GM12873 (cell line): ENCODE measurements around the gene PTPRT.

Experiments used
- TF ChIP-seq, protein P1 (sequence below): IDR thresholded peaks from 2 replicates; pipeline ENCODE4 v1.5.1; 2012; ENCODE audit warnings: low read depth, mild to moderate bottlenecking, moderate library complexity, low read length, control low read depth; ENCODE audit not compliant: insufficient read depth; ENCODE audit errors: missing control alignments

The PTPRT gene

GRCh38 chr20:43023836-43024235 lies 165.9 kb downstream of the PTPRT start:
- TF ChIP-seq, protein P1, sequence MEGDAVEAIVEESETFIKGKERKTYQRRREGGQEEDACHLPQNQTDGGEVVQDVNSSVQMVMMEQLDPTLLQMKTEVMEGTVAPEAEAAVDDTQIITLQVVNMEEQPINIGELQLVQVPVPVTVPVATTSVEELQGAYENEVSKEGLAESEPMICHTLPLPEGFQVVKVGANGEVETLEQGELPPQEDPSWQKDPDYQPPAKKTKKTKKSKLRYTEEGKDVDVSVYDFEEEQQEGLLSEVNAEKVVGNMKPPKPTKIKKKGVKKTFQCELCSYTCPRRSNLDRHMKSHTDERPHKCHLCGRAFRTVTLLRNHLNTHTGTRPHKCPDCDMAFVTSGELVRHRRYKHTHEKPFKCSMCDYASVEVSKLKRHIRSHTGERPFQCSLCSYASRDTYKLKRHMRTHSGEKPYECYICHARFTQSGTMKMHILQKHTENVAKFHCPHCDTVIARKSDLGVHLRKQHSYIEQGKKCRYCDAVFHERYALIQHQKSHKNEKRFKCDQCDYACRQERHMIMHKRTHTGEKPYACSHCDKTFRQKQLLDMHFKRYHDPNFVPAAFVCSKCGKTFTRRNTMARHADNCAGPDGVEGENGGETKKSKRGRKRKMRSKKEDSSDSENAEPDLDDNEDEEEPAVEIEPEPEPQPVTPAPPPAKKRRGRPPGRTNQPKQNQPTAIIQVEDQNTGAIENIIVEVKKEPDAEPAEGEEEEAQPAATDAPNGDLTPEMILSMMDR: no peak

DNA sequence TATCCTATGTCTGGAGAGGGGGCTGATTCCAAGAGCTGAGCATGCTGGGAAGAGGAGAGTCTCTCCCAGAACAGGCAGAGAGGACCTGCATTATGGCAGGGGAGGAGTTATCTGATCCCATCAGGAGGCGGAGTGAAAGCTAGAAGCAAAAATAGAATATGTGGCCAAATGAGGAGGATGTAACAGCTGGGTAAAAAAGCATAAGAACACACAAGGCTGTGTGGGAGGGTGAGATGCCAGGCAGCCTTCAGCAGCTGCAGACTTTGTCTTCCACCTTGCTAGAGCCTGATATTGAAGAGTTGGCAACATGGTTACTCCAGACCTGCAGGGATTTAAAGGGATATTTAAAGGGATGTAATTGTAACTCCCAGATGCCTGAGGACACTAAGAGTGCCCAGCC lies 167.1 kb downstream of the PTPRT start:
- TF ChIP-seq, protein P1: no peak

DNA sequence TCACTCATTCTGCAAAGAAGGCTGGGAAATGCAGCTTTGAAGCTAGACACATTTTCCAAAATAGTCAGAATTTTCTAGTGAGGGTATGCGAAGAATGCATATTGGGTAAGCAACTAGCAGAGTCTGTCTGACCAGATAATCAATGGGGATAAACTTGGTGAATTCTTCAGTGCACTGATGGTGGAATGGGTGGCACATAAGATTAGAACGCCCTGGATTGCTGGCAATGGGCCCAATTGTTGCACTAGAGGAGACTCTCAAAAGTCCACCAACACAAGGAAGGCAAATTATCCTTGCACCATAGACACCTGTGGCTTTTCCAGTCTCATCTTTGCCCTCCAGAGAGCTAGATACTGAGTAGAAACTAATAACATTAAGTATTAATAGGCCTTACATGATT lies 167.6 kb downstream of the PTPRT start:
- TF ChIP-seq, protein P1: no peak

DNA sequence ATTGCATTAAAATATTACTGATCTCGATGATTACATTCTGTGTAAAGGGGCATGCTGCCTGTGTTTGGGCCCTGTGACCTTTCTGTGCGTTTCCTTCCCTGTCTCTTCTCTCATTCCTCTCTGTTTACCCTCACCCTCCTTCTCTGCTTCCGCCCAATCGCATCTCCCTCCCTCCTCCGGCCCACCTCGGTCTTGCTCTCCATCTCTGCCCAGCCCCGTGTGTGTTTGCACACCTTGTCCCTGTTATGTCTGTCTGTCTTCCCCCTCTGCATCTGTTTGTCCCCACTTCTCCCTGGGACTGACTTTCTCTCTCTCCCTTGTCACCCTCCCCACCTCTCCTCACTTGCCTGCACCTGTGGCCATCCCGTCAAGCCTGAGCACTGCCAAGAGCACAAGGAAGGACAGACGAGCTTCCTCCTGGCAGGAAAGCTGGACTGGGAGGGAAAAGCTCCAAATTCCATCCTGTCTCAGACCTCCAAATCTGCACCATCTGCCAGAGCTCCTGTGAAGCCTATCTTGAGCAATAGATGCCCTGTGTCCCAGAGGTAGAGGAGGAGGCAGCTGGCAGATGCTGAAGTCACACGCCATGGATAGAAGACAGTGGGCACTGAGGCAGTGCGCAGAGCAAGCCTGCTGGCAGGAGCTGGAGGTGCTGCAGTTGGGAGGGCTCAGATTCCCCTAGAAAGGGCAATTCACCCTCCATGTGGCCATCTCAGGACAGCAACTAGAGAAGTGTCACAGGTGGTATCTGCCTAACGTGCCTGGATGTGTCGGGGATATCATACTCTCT lies 172.3 kb downstream of the PTPRT start:
- TF ChIP-seq, protein P1: no peak

GRCh38 chr20:43016257-43016656 lies 173.4 kb downstream of the PTPRT start:
- TF ChIP-seq, protein P1: no peak

GRCh38 chr20:43015566-43015965 lies 174.1 kb downstream of the PTPRT start:
- TF ChIP-seq, protein P1: no peak

DNA sequence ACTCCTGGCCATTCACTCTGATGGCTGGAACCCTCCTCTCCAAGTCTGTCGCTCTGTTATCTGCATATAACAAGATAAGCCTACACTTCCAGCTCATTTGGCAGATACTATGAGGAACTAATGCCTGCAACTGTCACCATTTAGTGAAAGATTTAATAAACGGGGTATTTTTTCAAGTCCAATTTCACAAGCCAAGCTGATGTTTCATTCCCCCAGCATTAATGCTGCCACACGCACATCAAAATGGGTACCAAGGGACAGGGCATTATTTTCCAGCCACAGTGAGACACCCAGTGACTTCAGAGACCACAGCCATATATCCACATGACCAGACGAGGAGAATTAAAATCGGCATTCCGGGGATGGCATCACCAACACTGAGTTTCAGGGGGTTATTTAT lies 175.5 kb downstream of the PTPRT start:
- TF ChIP-seq, protein P1: no peak
